Sigmoid colon (tissue), 4 donors: ENCODE data around the gene EVA1C.

Experiments
- EP300 ChIP-seq, 4 donors: sonication (generic); formaldehyde crosslinking; IDR thresholded peaks; one replicate each; pipeline ENCODE4 v1.6.1; 2017; ENCODE audit warnings: antibody characterized with exemption in 4 of 4
- POLR2A ChIP-seq, 2 donors: fragments of 450-650 bp; IDR thresholded peaks; one replicate each; pipeline ENCODE4 v1.6.1; 2016; ENCODE audit warnings: antibody characterized with exemption in 2 of 2, mild to moderate bottlenecking in 2 of 2, moderate library complexity in 2 of 2
- POLR2AphosphoS5 ChIP-seq, 4 donors: sonication (generic); formaldehyde crosslinking; IDR thresholded peaks; one replicate each; pipeline ENCODE4 v1.6.1; 2017; ENCODE audit warnings: antibody characterized with exemption in 4 of 4
- TF ChIP-seq, protein P1 (sequence below), 4 experiments: fragments of 450-650 bp in 3 of 4; fragments of 200-600 bp in 1 of 4; IDR thresholded peaks; one replicate each; pipeline ENCODE4 v1.5.1; 2016 to 2019; ENCODE audit warnings: antibody characterized with exemption in 4 of 4, mild to moderate bottlenecking in 3 of 4, moderate library complexity in 2 of 4

DNA sequence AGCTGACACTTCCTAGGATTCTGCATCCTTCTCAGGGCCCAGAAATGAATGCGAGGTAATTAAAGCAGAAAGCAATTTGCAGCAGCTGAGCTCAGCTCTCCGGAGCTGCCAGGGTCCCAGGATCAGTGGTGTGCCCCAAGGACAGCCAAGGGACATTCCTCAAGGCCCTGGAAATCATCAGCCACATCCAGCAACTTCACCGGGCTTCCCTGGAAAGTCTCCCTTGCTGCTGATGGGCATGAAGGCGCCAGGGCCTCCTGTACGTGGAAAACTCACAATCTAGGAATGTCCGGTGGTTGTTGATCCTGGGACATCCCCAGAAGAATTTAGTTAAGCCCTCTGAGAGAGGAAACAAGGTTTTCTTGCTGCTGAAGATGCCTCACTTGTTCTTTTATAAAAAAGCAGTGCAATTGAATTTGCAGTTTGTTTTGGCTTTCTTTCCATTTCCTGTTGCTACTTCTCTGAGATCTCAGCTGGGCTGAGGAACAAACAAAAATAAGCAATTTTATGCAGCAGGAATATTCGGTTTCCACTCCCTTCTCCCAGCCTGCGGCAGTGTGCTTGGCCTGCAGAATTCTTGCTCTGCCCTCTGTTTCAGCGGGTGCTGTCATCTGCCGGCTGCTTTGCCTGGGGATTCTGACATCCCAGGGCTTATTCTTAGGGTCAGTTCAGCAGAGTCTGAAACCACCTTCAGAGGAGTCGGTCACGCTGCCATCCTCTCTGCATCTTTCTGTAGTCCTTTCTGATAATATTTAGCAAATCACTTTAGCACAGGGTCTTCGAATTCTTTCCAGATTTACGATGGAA lies 86.9 kb downstream of the EVA1C start:
- TF ChIP-seq, protein P1, sequence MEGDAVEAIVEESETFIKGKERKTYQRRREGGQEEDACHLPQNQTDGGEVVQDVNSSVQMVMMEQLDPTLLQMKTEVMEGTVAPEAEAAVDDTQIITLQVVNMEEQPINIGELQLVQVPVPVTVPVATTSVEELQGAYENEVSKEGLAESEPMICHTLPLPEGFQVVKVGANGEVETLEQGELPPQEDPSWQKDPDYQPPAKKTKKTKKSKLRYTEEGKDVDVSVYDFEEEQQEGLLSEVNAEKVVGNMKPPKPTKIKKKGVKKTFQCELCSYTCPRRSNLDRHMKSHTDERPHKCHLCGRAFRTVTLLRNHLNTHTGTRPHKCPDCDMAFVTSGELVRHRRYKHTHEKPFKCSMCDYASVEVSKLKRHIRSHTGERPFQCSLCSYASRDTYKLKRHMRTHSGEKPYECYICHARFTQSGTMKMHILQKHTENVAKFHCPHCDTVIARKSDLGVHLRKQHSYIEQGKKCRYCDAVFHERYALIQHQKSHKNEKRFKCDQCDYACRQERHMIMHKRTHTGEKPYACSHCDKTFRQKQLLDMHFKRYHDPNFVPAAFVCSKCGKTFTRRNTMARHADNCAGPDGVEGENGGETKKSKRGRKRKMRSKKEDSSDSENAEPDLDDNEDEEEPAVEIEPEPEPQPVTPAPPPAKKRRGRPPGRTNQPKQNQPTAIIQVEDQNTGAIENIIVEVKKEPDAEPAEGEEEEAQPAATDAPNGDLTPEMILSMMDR (IDR thresholded peaks at IDR 0.05): no peak
- TF ChIP-seq EP300 (IDR thresholded peaks at IDR 0.05): no peak
- no peak for TF ChIP-seq POLR2A (IDR thresholded peaks at IDR 0.05)
- TF ChIP-seq POLR2AphosphoS5 (IDR thresholded peaks at IDR 0.05): peak in 1 of 4 donors; percentile 19
